GM18868 (cell line): ENCODE results near the gene SIMC1.
"Not testable (repeated sequence)": the region's sequence is repeated elsewhere in the genome, so short reads cannot be mapped to it uniquely, and the experiment has no call there.

Source experiments
- ATAC-seq: cut with Tn5 transposase; IDR thresholded peaks from one replicate; pipeline ENCODE4 v1.9.1; 2021; ENCODE audit warnings: mild to moderate bottlenecking, moderate library complexity; ENCODE audit not compliant: unreplicated experiment

Gene SIMC1

GRCh38 chr5:176290057-176290840 is 52.0 kb downstream of the SIMC1 start:
- not testable (repeated sequence) for ATAC-seq

- ATAC-seq, result not testable (repeated sequence)
Measured at GRCh38 chr5:176305356-176305755, 67.1 kb downstream of the SIMC1 start.

- ATAC-seq, result no peak
Measured at GRCh38 chr5:176317534-176318374, 79.5 kb downstream of the SIMC1 start.

GRCh38 chr5:176319827-176320554 is 81.8 kb downstream of the SIMC1 start:
- no peak for ATAC-seq

GRCh38 chr5:176320577-176320976 is 82.4 kb downstream of the SIMC1 start:
- ATAC-seq, result no peak

GRCh38 chr5:176334031-176334770 is 96.0 kb downstream of the SIMC1 start:
- no peak for ATAC-seq

- ATAC-seq, result no peak
Measured at GRCh38 chr5:176337913-176338312, 99.7 kb downstream of the SIMC1 start.

GRCh38 chr5:176339304-176339703 is 101.1 kb downstream of the SIMC1 start:
- ATAC-seq, result no peak

GRCh38 chr5:176341325-176342157 is 103.3 kb downstream of the SIMC1 start:
- no peak for ATAC-seq

GRCh38 chr5:176342158-176342483 is 103.9 kb downstream of the SIMC1 start:
- ATAC-seq, result no peak

GRCh38 chr5:176342766-176343458 is 104.7 kb downstream of the SIMC1 start:
- ATAC-seq, result no peak

GRCh38 chr5:176350416-176350815 is 112.2 kb downstream of the SIMC1 start:
- ATAC-seq, result no peak

GRCh38 chr5:176352116-176352878 is 114.1 kb downstream of the SIMC1 start:
- ATAC-seq, result peak; percentile 88

- no peak for ATAC-seq
Measured at GRCh38 chr5:176353533-176353932, 115.3 kb downstream of the SIMC1 start.

GRCh38 chr5:176355400-176356178 is 117.4 kb downstream of the SIMC1 start:
- no peak for ATAC-seq

GRCh38 chr5:176356179-176356566 is 117.9 kb downstream of the SIMC1 start:
- no peak for ATAC-seq

- ATAC-seq, result no peak
Measured at GRCh38 chr5:176359658-176360057, 121.4 kb downstream of the SIMC1 start.

- ATAC-seq, result no peak
Measured at GRCh38 chr5:176360894-176361436, 122.7 kb downstream of the SIMC1 start.
